GM12892 (cell line): ENCODE results near the gene RNASE4.

ENCODE experiments used
- POLR2A ChIP-seq: IDR thresholded peaks from 2 replicates; pipeline ENCODE4 v1.6.1; 2011; ENCODE audit warnings: low read depth, low read length, control low read depth
- POLR2AphosphoS5 ChIP-seq: IDR thresholded peaks from 2 replicates; pipeline ENCODE4 v1.6.1; 2011; ENCODE audit warnings: low read depth, low read length, control low read depth

DNA sequence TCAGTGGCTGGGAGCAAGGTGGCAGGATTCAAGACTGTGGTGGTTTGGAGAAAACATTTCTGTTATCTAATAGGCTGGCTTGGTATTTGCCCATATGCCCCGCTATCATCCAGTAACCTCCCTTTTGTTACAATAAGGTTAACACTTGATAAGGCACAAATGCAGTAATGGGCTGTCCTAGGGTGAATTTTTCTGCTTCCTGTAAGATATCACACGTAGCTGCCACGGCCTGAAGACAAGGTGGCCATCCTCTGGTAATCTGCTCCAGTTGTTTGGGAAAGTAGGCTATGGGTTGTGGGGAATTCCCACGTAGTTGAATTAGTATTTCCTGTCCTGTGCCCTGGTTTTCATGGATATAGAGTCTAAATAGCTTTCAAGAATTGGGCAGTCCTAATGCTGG lies 27.3 kb downstream of the RNASE4 start:
- TF ChIP-seq POLR2A, result no peak
- TF ChIP-seq POLR2AphosphoS5, result no peak
